Neural progenitor cell (in vitro differentiated cells): ENCODE measurements around the gene TMEM236.

Experiments
- EZH2 ChIP-seq: fragments of 200-600 bp; sonication (generic); IDR thresholded peaks from 2 replicates; pipeline ENCODE4 v1.6.1; 2017; ENCODE audit warnings: antibody characterized with exemption, mild to moderate bottlenecking, moderate library complexity
- EZH2phosphoT487 ChIP-seq: fragments of 200-600 bp; sonication (generic); IDR thresholded peaks from 2 replicates; pipeline ENCODE4 v1.6.1; 2017; ENCODE audit warnings: antibody characterized with exemption

DNA sequence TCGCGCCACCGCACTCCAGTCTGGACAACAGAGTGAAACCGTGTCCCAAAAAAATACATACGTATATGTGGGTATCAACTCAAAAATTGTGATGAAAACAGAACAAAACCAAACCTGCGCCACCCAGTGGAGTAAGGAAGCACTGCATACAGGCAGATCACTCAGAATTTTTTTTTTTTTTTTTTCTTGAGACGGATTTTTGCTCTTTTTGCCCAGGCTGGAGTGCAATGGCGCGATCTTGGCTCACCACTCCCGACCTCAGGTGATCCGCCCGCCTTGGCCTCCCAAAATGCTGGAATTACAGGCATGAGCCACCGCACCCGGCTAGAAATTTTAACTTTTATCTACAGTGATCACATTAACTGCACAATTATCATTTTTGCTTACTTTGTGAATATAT is 9.1 kb upstream of the TMEM236 start:
- TF ChIP-seq EZH2phosphoT487 (no peak), EZH2 (no peak)
